DMS53 (cell line): ENCODE data around the gene SART3.
"Not testable (repeated sequence)": the region's sequence is repeated elsewhere in the genome, so short reads cannot be mapped to it uniquely, and the experiment has no call there.

Experiments used
- DNase-seq: peaks from one replicate; lab custom pipeline; 2025; lab: John Stamatoyannopoulos, UW

The SART3 gene

DNA sequence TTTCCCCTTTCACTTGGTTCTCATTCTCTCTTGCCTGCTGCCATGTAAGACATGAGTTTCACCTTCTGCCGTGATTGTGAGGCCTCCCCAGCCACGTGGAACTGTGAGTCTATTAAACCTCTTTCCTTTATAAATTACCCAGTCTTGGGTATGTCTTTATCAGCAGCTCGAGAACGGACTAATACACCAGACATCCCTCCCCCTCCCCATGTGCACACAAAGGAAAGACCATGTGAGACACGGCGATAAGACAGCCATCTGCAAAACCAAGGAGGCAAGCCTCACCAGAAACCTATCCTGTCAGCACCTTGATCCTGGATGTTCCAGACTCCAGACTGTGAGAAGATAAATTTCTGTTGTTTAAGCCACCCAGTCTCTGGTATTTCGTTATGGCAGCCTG lies 75.6 kb downstream of the SART3 start:
- DNase-seq, result not testable (repeated sequence)

DNA sequence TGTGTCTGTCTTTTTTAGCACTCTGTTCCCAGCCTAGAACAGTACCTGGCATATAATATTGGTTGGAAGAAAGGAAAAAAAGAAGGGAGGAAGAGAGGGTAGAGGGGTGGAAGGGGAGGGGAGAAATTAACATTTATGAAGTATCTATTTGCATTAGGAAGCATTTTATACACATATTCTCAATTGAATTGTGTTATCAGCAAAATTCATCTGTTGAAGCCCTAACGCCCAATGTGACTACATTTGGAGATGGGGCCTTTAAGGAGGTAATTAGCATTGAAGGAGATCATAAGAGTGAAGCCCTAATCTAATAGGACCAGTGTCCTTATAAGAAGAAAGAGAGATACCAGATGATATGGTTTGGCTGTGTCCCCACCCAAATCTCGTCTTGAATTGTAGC lies 76.1 kb downstream of the SART3 start:
- DNase-seq, result no peak

DNA sequence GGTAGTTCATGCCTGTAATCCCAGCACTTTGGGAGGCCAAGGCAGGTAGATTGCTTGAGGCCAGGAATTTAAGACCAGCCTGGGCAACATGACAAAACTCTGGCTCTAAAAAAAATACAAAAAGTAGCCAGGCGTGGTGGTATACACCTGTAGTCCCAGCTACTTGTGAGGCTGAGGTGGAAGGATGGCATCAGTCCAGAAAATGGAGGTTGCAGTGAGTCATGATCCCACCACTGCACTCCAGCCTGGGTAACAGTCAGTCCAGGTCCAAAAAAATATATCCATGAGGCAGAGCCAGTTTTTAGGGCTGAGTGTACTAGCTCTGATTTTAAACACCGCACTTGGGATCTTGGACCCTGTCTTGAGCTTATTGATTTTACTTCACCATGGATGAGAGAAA lies 76.5 kb downstream of the SART3 start:
- DNase-seq, result no peak

DNA sequence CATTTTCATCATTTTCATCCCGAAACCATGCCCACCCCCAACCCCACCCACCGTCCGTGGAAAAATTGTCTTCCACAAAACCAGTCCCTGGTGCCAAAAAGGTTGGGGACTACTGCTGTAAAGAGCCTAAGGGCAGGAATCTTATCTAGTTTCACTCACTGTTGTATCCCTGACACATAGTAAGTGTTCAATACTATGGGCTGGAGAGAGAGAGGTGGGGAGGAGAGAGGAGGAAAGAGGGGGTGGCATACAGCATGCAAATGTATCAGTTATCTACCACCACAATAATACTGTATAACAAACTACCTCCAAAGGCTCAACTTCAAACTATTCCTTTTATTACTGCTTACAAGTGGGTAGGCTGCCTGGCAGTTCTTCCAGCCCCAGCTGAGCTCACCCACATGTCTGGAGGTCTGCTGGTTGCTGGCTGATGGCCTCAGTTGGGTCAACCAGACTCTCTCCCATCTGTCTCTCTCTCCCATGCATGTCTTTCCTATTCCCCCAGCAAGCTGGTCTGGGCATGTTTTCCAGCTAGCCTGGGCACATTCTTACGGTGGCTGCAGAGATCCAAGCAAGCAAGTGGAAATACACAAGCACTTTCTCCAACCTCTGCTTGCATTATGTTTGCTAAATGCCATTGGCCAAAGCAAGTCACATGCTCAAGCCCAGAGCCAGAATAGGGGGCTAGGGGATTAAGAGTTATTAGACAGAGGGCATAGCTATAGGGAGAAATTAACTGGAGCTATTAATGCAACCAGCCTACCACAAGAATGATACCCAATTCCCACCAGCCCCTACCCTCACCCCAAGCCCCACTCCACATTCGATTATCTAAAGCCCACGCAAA lies 77.5 kb downstream of the SART3 start:
- no peak for DNase-seq

DNA sequence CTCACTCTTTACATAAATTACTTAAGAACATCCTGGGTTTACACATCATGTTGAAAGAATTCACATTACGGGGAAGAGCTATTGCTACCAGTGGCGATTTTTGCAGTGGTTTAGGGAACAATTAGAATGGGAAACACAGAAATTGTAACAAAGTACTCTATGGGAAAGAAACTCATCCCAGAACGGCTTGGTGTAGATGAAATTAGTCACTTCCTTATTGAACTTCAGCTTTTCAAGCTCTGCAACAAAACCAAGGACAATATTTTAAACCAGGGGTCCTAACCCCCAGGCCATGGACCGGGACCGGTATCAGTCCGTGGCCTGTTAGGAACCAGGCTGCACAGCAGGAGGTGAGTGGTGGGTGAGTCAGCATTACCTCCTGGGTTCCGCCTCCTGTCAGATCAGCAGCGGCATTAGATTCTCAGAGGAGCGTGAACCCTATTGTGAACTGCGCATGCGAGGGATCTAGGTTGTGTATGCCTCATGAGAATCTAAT lies 78.2 kb downstream of the SART3 start:
- peak; percentile 55 for DNase-seq

DNA sequence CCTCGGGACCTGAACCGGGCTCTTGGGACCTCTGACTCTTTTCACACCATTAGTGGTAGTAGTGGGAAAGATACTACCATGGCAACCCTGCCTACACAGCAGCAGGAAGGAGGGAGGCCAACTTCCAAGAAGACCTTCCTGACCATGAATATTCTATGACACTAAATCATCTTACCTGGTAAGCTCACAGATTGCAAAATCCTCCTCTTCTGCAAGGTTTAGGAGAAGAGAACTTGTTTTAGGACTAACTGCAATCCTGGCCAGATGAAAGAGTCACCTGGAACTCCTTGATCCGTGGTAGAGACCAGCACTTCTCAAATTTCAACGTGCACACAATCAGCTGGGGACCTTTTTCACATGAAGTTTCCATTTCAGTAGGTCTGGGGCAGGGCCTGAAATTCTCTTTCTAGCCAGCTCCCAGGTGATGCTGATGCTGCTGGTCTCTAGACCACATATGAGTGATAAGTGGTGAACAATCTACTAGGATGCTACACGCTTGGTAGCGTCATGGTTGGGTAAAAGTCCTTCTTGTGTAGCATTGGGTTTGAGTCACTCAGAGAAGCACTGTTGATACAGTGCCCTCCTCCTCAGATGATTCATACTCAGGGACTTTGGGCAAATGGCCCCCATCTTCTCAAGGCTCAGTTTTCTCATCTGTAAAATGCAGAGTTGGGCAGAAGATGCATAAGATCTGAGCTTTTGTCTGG lies 81.5 kb downstream of the SART3 start:
- no peak for DNase-seq

DNA sequence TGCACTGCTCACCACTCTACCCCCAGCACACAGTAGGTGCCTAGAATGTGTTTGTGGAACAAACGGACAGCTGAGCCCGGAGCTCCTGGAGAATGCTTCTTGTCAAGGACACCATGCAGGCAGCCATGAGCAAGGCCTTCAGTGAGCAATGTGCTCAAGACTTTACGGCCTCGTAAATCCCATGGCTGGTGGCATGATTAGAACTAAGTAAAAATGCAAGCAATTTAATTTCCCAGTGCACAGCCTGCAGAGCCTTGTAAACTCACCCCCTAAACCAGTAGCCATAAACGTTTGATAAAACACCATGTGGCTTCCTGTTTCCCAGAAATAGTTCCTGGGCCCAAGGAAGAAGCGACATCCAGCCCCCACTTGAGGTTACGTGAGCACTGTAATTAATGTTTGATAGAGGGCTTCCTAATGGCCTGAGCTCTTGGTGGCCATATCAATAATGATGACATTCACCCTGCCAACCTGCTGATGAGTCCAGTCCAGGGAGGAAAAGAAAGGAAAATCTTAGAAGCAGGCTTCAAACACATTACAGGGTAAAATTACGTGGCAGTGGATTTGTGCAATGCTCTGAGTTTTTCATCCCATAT lies 82.3 kb downstream of the SART3 start:
- DNase-seq, result no peak

DNA sequence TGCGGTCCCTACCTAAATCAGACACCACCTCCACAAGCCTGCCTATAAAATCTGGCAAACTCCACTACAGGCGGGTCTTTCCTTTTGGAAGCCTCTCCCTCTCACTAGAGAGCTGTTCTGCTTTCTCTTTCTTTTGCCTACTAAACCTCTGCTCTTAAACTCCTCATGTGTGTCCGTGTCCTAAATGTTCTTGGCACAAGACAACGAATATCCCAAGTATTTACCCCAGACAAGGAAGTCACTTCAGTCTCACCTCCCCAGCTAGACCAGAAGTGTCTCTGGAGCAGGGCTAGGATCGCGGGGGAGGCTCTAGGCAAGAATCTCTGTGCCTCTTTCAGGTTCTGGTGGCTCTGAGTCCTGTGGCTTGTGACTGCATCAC lies 83.1 kb downstream of the SART3 start:
- DNase-seq, result no peak

DNA sequence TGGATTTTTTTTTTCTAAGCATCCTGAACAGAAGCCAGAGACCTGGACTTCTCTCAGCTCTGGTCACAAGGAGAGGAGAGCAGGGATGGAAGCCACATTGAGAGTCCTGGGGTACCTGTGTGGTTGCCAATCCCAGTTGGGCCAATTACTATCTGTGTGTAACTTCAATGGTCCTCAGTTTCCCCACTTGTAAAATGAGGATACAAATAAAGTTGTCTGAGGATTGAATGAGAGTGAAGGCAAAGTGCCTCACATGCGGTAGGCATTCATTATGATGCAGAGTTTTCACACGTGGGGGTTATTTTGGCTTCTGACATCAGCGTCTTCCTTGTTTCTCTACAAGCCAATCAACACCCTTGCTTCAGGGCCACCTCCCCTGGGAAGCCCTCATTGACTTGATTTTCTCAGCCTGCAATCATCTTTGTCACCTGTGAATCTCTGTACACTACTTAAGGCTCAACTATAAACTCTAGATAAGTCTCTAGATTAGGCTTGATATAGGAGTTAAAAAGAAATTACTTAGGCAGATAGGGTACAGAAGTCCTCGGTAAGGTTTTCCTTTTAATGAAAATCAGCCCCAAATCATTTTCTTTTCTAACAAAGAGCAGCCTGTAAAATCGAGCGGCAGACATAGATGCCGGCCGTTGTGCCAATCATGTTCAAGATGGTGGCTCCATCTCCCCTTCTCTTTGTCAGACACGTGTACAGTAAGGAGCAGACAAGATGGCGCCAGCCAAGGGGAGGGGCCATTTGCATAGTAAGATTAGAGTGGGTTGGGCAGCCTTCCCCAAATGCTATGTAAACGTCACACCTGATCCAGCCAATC lies 83.7 kb downstream of the SART3 start:
- no peak for DNase-seq

DNA sequence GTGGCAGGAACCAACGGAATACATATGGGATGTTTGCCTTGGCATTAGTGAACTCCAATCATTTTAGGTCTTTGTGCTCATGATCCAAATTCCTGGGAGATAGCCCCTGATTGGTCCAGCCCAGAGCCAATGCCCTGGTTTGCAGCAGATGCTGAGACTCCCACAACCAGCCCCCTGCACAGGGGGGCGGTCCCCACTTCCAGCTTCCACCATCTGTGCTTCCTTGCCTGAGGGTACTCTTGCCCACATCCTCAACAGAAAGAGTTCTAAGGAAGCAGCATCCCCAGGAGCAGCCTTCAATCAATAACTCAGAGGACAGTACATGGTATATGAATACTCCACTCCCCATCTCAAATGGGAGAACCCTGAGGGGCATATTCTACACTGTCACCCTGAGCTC lies 85.6 kb downstream of the SART3 start:
- DNase-seq, result no peak

DNA sequence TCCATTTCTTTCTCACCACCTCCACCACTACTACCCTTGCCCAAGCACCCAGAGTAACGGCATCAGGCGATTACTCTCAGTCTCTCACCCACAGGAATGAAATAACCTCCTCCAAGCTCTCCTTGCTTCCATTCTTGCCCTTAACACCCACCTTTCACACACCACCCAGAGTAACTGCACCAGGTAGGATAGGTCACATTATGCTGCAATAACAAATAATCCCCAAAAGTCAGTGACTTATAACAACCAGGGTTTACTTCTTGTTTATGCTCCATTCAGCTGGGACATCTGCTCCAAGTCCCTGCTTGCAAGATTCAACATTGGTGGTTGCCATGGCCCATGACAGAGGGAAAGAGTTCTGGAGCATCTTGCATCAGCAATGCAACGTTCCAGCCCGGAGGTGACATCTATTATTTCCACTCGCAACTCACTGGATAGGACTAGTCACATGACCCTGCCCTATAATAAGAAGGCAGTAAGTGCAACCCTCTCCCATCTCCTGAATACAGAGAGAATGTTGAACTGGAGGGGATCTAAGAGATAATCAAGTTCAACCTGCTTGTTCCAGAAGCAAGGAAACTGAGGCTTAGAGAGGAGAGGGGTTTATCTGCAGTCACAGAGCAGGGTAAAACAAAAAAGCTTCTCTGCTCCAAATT lies 87.4 kb downstream of the SART3 start:
- no peak for DNase-seq
